HG03457 (cell line): ENCODE measurements around the gene DICER1.
"Not testable (repeated sequence)": the region's sequence is repeated elsewhere in the genome, so short reads cannot be mapped to it uniquely, and the experiment has no call there.

Experiments
- ATAC-seq: cut with Tn5 transposase; IDR thresholded peaks from one replicate; pipeline ENCODE4 v1.9.1; 2021; ENCODE audit warnings: moderate number of reproducible peaks; ENCODE audit not compliant: unreplicated experiment

DICER1 gene

GRCh38 chr14:95151561-95151960 lies 5.8 kb downstream of the DICER1 start:
- no peak for ATAC-seq

GRCh38 chr14:95150910-95151309 lies 6.4 kb downstream of the DICER1 start:
- no peak for ATAC-seq

GRCh38 chr14:95149441-95149840 lies 7.9 kb downstream of the DICER1 start:
- ATAC-seq = no peak

- ATAC-seq = no peak
Measured at GRCh38 chr14:95147597-95147996, 9.7 kb downstream of the DICER1 start.

- ATAC-seq = no peak
Measured at GRCh38 chr14:95146079-95146771, 11.1 kb downstream of the DICER1 start.

GRCh38 chr14:95144849-95145248 lies 12.5 kb downstream of the DICER1 start:
- ATAC-seq = no peak

- no peak for ATAC-seq
Measured at GRCh38 chr14:95143808-95144620, 13.3 kb downstream of the DICER1 start.

GRCh38 chr14:95142208-95142607 lies 15.1 kb downstream of the DICER1 start:
- ATAC-seq = no peak

- ATAC-seq = no peak
Measured at GRCh38 chr14:95141684-95142083, 15.6 kb downstream of the DICER1 start.

- no peak for ATAC-seq
Measured at GRCh38 chr14:95140060-95140858, 17.1 kb downstream of the DICER1 start.

GRCh38 chr14:95138876-95139275 lies 18.5 kb downstream of the DICER1 start:
- no peak for ATAC-seq

GRCh38 chr14:95138455-95138854 lies 18.9 kb downstream of the DICER1 start:
- ATAC-seq = not testable (repeated sequence)

- ATAC-seq = no peak
Measured at GRCh38 chr14:95137804-95138167, 19.5 kb downstream of the DICER1 start.

GRCh38 chr14:95137164-95137803 lies 20.0 kb downstream of the DICER1 start:
- no peak for ATAC-seq

GRCh38 chr14:95136631-95137030 lies 20.7 kb downstream of the DICER1 start:
- ATAC-seq = no peak

GRCh38 chr14:95134304-95134933 lies 22.9 kb downstream of the DICER1 start:
- ATAC-seq = no peak

GRCh38 chr14:95133282-95133681 lies 24.0 kb downstream of the DICER1 start:
- no peak for ATAC-seq

GRCh38 chr14:95132760-95133159 lies 24.6 kb downstream of the DICER1 start:
- ATAC-seq = no peak

GRCh38 chr14:95130549-95130948 lies 26.8 kb downstream of the DICER1 start:
- no peak for ATAC-seq

GRCh38 chr14:95128140-95128539 lies 29.2 kb downstream of the DICER1 start:
- no peak for ATAC-seq

GRCh38 chr14:95127531-95127911 lies 29.8 kb downstream of the DICER1 start:
- no peak for ATAC-seq
